GDM1 (cell line): Measurements from ENCODE around the gene DHRSX.
"Not testable (repeated sequence)": the region's sequence is repeated elsewhere in the genome, so short reads cannot be mapped to it uniquely, and the experiment has no call there.

Experiments
- DNase-seq: peaks from one replicate; lab custom pipeline; 2025; lab: John Stamatoyannopoulos, UW

DHRSX gene, protein sequence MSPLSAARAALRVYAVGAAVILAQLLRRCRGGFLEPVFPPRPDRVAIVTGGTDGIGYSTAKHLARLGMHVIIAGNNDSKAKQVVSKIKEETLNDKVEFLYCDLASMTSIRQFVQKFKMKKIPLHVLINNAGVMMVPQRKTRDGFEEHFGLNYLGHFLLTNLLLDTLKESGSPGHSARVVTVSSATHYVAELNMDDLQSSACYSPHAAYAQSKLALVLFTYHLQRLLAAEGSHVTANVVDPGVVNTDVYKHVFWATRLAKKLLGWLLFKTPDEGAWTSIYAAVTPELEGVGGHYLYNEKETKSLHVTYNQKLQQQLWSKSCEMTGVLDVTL

GRCh38 chrX:2500803-2501558, at the start of gene DHRSX, which contains the start of gene ZBED1:
Gene DHRSX (minus strand): TSS chrX:2500976. CDS start chrX:2500925, 51 bp downstream.
Gene ZBED1 (minus strand): TSS chrX:2500976. CDS start chrX:2490719, 10,257 bp downstream.
- no peak for DNase-seq

DNA sequence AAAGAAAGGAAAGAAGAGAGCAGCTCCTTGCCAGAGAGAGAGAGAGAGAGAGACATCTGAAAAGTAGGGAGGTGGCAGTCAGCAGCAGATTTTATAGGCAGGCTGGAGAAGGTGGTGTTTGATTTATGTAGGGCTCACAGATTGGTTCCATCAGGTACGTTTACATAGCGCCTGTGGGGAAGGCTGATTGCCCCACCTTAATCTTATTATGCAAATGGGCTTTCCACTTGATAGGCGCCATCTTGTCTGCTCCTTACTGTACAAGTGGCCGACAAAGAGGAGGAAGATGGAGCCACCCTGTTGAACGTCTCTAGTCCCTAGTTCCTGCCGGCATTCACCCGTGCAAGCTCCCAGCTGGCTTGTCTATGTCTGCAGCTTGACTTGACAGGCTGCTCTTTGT, 49.1 kb upstream of the DHRSX start:
- DNase-seq: no peak

DNA sequence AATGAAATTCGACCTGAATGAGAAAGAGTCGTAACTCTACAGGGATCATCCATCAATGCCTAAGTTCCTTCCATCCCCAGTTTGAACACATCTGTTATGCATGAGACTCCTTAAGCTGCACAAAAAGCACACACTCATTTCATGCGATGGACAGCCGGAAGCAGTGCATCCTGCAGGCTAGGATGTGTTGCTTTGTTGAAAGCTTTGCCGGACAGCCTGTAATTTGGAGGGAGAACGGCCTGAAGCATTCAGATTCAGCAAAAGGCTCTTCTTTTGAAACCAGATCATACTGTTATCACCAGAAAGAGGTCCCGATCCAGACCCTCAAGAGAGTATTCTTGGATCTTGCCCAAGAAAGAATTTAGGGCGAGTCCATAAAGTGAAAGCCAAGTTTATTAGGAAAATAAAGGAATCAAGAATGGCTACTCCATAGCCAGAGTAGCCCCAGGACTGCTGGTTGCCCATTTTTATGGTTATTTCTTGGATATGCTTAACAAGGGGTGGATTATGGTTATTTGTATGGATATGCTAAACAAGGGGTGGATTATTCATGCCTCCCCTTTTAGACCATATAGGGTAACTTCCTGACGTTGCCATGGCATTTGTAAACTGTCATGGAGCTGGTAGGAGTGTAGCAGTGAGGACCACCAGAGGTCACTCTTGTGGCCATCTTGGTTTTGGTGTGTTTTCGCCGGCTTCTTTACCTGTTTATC, 48.1 kb upstream of the DHRSX start:
- no peak for DNase-seq

DNA sequence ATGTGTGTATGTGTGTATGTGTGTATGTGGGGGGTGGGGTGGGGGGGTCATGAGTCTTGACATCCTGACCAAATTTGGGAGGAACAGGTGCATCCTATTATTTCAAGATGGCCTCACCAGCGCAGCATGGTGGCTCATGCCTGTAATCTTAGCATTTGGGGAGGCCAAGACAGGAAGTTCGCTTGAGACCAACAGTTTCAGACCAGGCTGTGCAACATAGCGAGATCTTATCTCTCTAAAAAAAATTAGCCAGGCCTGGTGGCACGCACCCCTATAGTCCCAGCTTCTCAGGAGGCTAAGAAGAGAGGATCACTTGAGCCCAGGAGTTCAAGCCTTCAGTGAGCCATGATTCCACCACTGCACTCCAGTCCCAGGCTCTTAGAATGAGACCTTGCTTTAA, 47.0 kb upstream of the DHRSX start:
- no peak for DNase-seq

- no peak for DNase-seq
Measured at GRCh38 chrX:2546496-2546895, 45.7 kb upstream of the DHRSX start.

GRCh38 chrX:2545144-2545543, 44.4 kb upstream of the DHRSX start:
- DNase-seq: no peak

- no peak for DNase-seq
Measured at GRCh38 chrX:2542826-2543521, 42.2 kb upstream of the DHRSX start.

DNA sequence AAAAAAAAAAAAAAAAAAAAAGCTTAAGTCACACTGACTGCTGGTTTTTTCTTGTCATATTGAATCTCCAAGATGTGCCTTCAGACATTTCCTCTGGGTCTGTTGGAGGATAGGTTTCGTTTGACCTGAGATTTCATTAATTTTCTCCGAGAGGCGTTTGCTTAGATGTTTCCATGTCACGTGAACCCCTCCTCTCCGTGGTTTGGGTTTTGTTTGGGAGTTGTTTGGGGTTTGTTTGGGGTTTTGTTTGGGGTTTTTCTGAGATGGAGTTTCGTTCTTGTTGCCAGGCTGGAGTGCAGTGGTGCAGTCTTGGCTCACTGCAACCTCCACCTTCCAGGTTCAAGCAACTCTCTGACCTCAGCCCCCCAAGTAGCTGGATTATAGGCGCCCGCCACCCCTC, 40.8 kb upstream of the DHRSX start:
- no peak for DNase-seq

DNA sequence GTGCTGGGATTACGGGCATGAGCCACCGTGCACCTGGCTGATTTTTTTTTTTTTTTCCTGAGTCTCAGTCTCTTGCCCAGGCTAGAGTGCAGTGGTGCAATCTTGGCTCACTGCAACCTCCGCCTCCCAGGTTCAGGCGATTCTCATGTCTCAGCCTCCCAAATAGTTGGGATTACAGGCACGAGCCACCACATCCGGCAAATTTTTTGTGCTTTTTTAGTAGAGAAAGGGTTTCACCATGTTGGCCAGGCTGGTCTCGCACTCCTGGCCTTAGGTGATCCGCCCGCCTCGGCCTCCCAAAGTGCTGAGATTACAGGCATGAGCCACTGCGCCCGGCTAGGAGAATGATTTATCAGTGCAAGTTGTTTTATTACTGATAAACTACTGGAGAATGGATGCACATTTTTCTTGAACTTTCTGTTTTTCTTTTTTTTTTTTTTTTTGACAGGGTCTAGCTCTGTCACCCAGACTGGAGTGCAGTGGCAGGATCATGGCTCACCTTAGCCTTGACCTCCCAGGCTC, 39.7 kb upstream of the DHRSX start:
- no peak for DNase-seq

GRCh38 chrX:2539586-2539985, 38.8 kb upstream of the DHRSX start:
- DNase-seq: no peak

GRCh38 chrX:2538031-2538757, 37.4 kb upstream of the DHRSX start:
- no peak for DNase-seq

GRCh38 chrX:2536974-2537373, 36.2 kb upstream of the DHRSX start:
- DNase-seq: no peak

DNA sequence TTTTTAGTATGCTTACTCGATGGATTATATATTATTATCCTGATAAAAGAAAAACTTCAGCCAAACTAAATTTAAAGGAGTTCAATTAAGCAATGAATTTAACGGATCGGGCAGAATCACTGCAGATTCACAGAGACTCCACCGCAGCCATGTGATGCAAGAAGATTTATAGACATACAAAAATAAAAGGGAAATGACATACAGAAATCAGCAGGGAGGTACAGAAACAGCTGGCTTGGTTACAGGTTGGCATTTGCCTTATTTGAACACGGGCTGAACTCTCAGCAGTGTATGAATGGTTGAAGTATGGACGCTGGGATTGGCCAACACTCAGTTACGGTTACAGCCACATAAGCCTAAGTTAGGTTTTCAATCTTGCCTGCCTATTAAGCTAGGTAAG, 35.4 kb upstream of the DHRSX start:
- DNase-seq: no peak

- not testable (repeated sequence) for DNase-seq
Measured at GRCh38 chrX:2534261-2535021, 33.7 kb upstream of the DHRSX start.

GRCh38 chrX:2533424-2533823, 32.6 kb upstream of the DHRSX start:
- no peak for DNase-seq

GRCh38 chrX:2526390-2526789, 25.6 kb upstream of the DHRSX start:
- no peak for DNase-seq

GRCh38 chrX:2523911-2524310, 23.1 kb upstream of the DHRSX start:
- no peak for DNase-seq

DNA sequence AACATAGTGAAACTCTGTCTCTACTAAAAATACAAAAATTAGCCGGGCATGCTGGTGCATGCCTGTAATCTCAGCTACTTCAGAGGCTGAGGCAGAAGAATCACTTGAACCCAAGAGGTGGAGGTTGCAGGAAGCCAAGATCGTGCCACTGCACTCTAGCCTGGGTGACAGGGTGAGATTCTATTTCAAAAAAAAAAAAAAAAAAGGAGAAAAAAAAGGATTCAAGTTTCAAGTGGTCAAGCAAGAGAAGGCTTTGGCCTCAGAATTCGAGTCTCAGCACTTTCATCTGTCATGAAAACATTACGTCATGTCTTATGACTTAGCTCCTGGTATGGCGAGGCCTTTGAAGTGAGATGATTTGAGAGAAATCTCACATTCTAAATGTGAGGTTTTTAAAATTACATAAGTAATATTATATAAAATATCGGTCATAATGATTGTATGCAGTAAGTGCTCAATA, 21.2 kb upstream of the DHRSX start:
- no peak for DNase-seq

GRCh38 chrX:2521092-2521926, 20.5 kb upstream of the DHRSX start:
- no peak for DNase-seq
